HG03103 (cell line): ENCODE measurements around the gene UGT1A4.

Experiments used
- ATAC-seq: cut with Tn5 transposase; IDR thresholded peaks from one replicate; pipeline ENCODE4 v1.9.1; 2021; ENCODE audit warnings: low read depth; ENCODE audit not compliant: unreplicated experiment

Gene UGT1A4

GRCh38 chr2:233807966-233808935, 89.7 kb downstream of the UGT1A4 start:
- no peak for ATAC-seq

- ATAC-seq = no peak
These were observed 91.8 kb downstream of the UGT1A4 start for GRCh38 chr2:233810385-233810784.

DNA sequence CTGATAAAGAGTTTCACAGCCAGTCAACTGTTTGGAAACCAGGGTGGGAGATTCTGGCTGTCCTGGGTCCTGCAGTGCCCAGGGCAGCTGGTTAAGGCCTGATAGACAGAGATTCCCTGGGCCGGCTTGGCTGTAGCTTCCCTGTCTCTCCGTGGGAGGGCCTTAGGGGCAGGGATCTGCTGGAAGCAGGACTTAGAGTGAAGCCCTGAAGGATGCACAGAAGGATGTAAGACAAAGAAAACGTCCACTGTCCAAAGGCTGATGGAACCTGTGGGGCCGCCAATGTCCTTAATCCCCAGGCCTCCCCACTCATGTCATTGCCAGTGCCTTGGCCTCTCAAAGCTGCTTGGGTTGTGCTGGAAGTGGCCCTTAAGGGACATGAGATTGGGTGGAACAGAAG, 92.6 kb downstream of the UGT1A4 start:
- ATAC-seq = no peak

DNA sequence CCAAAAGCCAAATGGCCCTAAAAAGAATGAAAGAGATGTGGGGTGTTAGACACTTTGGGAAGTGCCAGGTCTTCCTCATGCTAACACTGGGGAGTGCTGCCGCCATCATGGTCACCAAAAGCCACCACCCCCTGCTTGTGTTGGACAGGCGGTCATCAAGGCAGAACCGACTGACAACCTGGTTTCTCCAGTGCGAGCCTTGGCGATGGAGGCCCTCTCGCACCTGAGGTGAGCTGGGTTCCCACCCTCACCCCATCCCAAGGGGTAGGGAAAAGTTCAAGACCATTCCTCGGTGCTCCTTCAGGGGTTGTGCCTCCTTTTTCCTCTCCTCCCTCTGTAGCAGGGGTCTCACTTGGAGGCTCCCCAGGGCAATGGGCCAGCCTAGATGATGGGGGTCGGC, 93.2 kb downstream of the UGT1A4 start:
- ATAC-seq = no peak

DNA sequence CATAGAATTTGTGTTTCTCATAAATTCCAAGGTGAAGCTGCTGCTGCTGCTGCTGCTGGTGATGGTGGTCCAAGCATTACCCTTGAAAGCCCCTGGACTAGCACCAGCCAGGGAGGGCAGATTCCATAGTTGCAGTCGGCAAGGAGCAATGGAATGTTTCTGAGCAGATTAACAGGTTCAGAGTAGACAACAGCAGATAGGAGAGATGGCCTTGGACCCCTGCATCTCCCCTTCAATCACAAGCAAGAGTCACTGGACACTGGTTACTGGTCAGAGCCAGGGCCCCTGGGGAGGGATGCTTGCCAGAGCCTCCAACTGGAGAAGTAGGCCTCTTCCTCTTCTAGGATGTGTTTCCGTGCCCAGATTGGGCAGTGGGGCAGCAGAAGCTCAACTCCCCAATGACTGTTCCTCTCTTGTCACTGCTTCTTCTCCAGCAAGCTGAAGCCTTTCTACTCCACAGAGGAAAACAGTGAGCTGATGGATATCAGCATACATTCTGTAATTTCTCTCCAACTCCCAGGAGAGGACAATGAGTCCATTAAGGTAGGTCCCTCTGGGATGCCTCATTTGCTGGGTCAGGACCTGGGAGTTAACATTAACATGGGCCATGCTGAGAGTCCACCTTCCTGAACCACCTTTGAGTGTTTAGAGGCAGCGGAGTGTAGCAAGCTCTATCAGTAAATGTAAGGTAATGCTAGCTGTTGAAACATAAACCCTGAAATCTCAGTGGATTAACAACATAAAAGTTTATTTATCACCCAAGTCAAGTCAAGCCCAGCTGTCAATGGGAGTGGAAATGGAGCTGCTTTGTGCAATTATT, 94.9 kb downstream of the UGT1A4 start:
- ATAC-seq = no peak

GRCh38 chr2:233814056-233814835, 95.7 kb downstream of the UGT1A4 start:
- ATAC-seq = no peak

- no peak for ATAC-seq
These were observed 97.3 kb downstream of the UGT1A4 start for GRCh38 chr2:233815861-233816260.

DNA sequence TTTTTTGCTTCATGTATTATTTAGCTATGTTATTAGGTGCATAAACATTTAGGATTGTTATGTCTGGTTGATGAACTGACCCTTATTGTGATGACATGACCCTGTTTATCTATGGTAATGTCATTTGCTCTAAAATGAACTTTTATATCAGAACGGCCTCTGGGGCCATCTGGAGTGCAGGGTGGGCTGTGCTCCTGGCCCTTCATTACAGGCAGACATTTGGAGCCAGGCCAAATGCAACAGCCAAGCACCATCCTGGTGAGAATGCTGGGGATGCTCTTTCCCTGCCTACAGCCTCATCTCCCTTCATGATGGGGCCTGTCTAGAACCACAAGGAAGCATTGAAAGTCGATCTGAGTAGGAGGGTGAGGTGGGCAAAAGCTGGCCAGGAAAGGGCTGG, 97.8 kb downstream of the UGT1A4 start:
- ATAC-seq = no peak

DNA sequence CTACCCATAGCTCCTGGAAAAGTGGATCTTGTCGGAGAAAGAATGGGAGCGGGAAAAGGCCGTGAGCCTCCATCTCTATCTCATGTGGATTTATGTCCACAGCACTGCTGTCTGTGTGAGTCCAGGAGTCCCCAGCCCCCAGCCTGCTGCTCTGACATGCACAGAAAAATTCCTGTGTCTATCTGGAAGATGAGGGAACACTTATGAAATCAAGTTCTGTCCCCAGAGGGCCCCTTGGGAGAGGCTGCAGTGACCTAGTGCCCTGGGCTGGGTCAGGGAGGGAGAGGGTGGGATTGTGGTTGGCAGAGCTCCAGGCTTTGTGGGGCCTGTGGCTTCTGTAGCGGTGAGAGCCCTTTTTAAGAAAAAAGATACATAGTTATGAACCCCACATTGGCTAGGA, 98.2 kb downstream of the UGT1A4 start:
- no peak for ATAC-seq

- ATAC-seq = no peak
These were observed 98.9 kb downstream of the UGT1A4 start for GRCh38 chr2:233817361-233817911.

DNA sequence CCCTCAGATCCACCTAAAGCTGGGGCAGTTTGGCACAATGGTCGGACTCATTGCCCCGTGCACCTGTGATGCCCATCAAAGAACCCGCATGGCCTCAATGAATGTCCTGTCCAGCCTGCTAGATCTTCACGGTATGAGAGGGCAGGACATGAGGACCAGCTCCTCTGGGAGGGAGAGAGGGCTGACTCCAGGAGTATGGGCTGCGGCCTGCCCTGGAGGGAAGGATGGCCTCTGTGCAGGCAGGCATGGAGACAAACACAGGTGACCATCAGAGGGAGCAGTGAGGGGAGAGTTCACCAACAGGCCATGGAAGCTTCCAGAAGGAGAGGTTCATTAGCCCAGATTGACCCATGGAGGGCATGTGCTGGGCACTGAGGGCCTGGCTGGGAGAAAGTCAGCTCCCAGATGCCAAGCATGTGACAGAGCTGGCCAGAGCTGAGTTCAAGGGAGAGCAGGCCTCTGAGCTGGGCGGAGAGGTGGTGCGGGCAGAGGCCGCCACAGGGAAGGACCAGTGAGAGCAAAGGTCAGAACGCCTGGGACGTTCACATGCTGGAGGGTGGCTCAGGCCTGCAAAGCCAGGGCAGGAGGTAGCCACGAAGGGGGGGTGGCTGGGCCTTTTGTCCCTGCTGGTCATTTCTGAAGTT, 99.6 kb downstream of the UGT1A4 start:
- no peak for ATAC-seq

- ATAC-seq = no peak
These were observed 100.4 kb downstream of the UGT1A4 start for GRCh38 chr2:233818639-233819621.

GRCh38 chr2:233819884-233820773, 101.6 kb downstream of the UGT1A4 start:
- no peak for ATAC-seq

GRCh38 chr2:233820774-233821105, 102.2 kb downstream of the UGT1A4 start:
- no peak for ATAC-seq

DNA sequence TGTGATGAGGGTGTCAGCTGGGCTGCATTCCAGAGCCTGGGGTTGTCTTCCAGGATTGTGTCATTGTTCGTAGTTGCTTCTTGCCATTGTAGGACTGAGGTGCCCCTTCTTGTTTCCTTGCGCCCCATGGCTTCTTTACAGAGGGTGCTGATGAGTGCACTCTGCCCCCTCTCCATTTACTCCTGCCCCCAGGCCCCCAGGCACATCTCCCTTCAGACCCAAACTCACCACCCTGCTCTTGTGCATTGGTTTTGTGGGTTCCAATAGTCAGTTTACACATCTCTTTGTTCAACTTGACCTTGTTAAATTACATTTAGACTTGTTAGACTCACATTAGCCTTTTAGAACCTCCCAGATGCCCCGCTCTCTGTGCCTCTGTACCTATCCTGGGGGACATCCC, 102.7 kb downstream of the UGT1A4 start:
- no peak for ATAC-seq

- ATAC-seq = no peak
These were observed 103.2 kb downstream of the UGT1A4 start for GRCh38 chr2:233821709-233822100.

DNA sequence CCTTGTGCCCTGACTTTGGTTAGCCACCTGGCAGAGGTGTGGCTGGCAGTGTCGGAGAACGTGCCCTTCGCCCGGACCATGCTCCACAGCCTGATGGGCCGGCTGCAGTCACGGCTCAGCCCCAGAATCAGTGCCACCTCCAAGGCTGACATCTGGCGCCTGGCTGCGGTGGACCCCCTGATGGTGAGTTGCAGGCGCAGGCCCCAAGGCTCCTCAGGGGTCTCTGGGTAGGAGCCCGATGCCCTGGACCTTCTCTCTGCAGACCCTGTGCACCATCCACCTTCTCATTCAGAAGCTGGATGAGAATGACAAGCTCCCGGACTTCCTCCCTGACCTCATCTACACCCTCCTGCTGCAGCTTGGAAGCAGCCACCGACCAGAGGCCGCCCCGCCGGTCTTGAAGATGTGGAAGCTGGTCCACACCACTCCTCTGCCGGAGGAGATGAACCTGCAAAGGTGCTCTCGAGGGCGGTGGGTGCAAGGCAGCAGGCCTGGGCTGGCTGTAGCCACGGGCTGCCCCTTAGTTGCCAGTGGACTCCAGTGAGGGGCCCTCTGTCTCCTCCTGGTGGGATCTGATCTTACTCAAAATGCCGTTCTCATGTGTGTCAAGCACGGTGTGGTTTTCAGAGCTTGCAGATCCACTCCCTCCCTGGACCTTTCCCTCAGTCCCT, 103.7 kb downstream of the UGT1A4 start:
- no peak for ATAC-seq
